ENCODE measurements around the gene KCNIP3.

KCNIP3 gene

GRCh38 chr2:95330794-95331338, 33.7 kb downstream of the KCNIP3 start:
- DNase-seq: no peak

GRCh38 chr2:95331606-95332005, 34.5 kb downstream of the KCNIP3 start:
- no peak for DNase-seq

- DNase-seq: no peak
Observed at GRCh38 chr2:95332036-95332435, 34.9 kb downstream of the KCNIP3 start.

- DNase-seq: no peak
Observed at GRCh38 chr2:95333056-95333455, 35.9 kb downstream of the KCNIP3 start.

GRCh38 chr2:95333888-95334338, 36.8 kb downstream of the KCNIP3 start:
- DNase-seq: no peak

- no peak for DNase-seq
Observed at GRCh38 chr2:95334916-95335641, 37.9 kb downstream of the KCNIP3 start.

- DNase-seq: no peak
Observed at GRCh38 chr2:95336406-95336805, 39.3 kb downstream of the KCNIP3 start.

- DNase-seq: no peak
Observed at GRCh38 chr2:95337829-95338228, 40.7 kb downstream of the KCNIP3 start.

- DNase-seq: no peak
Observed at GRCh38 chr2:95342556-95343320, 45.6 kb downstream of the KCNIP3 start.

- no peak for DNase-seq
Observed at GRCh38 chr2:95343429-95344214, 46.5 kb downstream of the KCNIP3 start.

- no peak for DNase-seq
Observed at GRCh38 chr2:95344215-95344583, 47.1 kb downstream of the KCNIP3 start.

- no peak for DNase-seq
Observed at GRCh38 chr2:95344656-95345055, 47.5 kb downstream of the KCNIP3 start.

GRCh38 chr2:95345081-95345562, 48.0 kb downstream of the KCNIP3 start:
- no peak for DNase-seq

GRCh38 chr2:95345563-95346230, 48.5 kb downstream of the KCNIP3 start:
- no peak for DNase-seq

GRCh38 chr2:95346231-95346737, 49.1 kb downstream of the KCNIP3 start:
- DNase-seq: no peak

- no peak for DNase-seq
Observed at GRCh38 chr2:95346738-95347671, 49.9 kb downstream of the KCNIP3 start.

- no peak for DNase-seq
Observed at GRCh38 chr2:95347681-95348608, 50.8 kb downstream of the KCNIP3 start.

GRCh38 chr2:95348609-95349567, 51.7 kb downstream of the KCNIP3 start:
- no peak for DNase-seq
